Measurements from ENCODE around the gene EXOSC1.
A peak's percentile ranks its signal among the peaks of the same experiment; 100 is the strongest.
"Not testable (repeated sequence)": the region's sequence is repeated elsewhere in the genome, so short reads cannot be mapped to it uniquely, and the experiment has no call there.

Gene EXOSC1

GRCh38 chr10:97445722-97446639 is at the start of gene EXOSC1, which contains the start of gene ZDHHC16:
Gene EXOSC1, minus strand, starts transcription at chr10:97446006. Its CDS starts 21 bp downstream, at chr10:97445985.
Gene ZDHHC16, plus strand, starts transcription at chr10:97446175. Its CDS starts 5,501 bp downstream, at chr10:97451676.
- peak; percentile 87 to 93 (median 91) for DNase-seq (ENCODE audit: low read depth in 2 of 3, low spot score in 1 of 3)

GRCh38 chr10:97494863-97495506 is 49.2 kb upstream of the EXOSC1 start:
- DNase-seq (ENCODE audit: low read depth in 2 of 3, low spot score in 1 of 3), result no peak

GRCh38 chr10:97494151-97494550 is 48.3 kb upstream of the EXOSC1 start:
- DNase-seq (ENCODE audit: low read depth in 2 of 3, low spot score in 1 of 3), result no peak

GRCh38 chr10:97490592-97490991 is 44.8 kb upstream of the EXOSC1 start:
- DNase-seq (ENCODE audit: low read depth in 2 of 3, low spot score in 1 of 3), result no peak

- DNase-seq (ENCODE audit: low read depth in 2 of 3, low spot score in 1 of 3), result no peak
Measured at GRCh38 chr10:97485647-97486281, 40.0 kb upstream of the EXOSC1 start.

- DNase-seq (ENCODE audit: low read depth in 2 of 3, low spot score in 1 of 3), result no peak
Measured at GRCh38 chr10:97483921-97484320, 38.1 kb upstream of the EXOSC1 start.

GRCh38 chr10:97483506-97483905 is 37.7 kb upstream of the EXOSC1 start:
- DNase-seq (ENCODE audit: low read depth in 2 of 3, low spot score in 1 of 3), result no peak

- DNase-seq (ENCODE audit: low read depth in 2 of 3, low spot score in 1 of 3), result no peak
Measured at GRCh38 chr10:97482381-97482780, 36.6 kb upstream of the EXOSC1 start.

- DNase-seq (ENCODE audit: low read depth in 2 of 3, low spot score in 1 of 3), result no peak
Measured at GRCh38 chr10:97481071-97481470, 35.3 kb upstream of the EXOSC1 start.

- no peak for DNase-seq (ENCODE audit: low read depth in 2 of 3, low spot score in 1 of 3)
Measured at GRCh38 chr10:97479939-97480338, 34.1 kb upstream of the EXOSC1 start.

- not testable (repeated sequence) for DNase-seq (ENCODE audit: low read depth in 2 of 3, low spot score in 1 of 3)
Measured at GRCh38 chr10:97479410-97479809, 33.6 kb upstream of the EXOSC1 start.

GRCh38 chr10:97475936-97476594 is 30.3 kb upstream of the EXOSC1 start:
- no peak for DNase-seq (ENCODE audit: low read depth in 2 of 3, low spot score in 1 of 3)

GRCh38 chr10:97474918-97475317 is 29.1 kb upstream of the EXOSC1 start:
- no peak for DNase-seq (ENCODE audit: low read depth in 2 of 3, low spot score in 1 of 3)

GRCh38 chr10:97468781-97469180 is 23.0 kb upstream of the EXOSC1 start:
- not testable (repeated sequence) for DNase-seq (ENCODE audit: low read depth in 2 of 3, low spot score in 1 of 3)

GRCh38 chr10:97468162-97468561 is 22.4 kb upstream of the EXOSC1 start:
- DNase-seq (ENCODE audit: low read depth in 2 of 3, low spot score in 1 of 3), result no peak

GRCh38 chr10:97466755-97467154 is 20.9 kb upstream of the EXOSC1 start:
- no peak for DNase-seq (ENCODE audit: low read depth in 2 of 3, low spot score in 1 of 3)

GRCh38 chr10:97465982-97466381 is 20.2 kb upstream of the EXOSC1 start:
- no peak for DNase-seq (ENCODE audit: low read depth in 2 of 3, low spot score in 1 of 3)

GRCh38 chr10:97464226-97464625 is 18.4 kb upstream of the EXOSC1 start:
- DNase-seq (ENCODE audit: low read depth in 2 of 3, low spot score in 1 of 3), result no peak

- DNase-seq (ENCODE audit: low read depth in 2 of 3, low spot score in 1 of 3), result peak in 1 of 3 donors; percentile 53
Measured at GRCh38 chr10:97463363-97464132, 17.7 kb upstream of the EXOSC1 start.

GRCh38 chr10:97462309-97462708 is 16.5 kb upstream of the EXOSC1 start:
- DNase-seq (ENCODE audit: low read depth in 2 of 3, low spot score in 1 of 3), result no peak
